Stimulated activated CD4-positive, alpha-beta T cell treated with anti-CD3 and anti-CD28 coated beads, Interleukin-1b, Interleukin-23, amount 100 ng/mL, for 24 hours (primary cell): Measurements from ENCODE around the gene CDH16.
"Not testable (repeated sequence)": the region's sequence is repeated elsewhere in the genome, so short reads cannot be mapped to it uniquely, and the experiment has no call there.

Experiments
- DNase-seq, 4 experiments: peaks; one replicate each; pipeline ENCODE4 v3.0.0-alpha.2; 2020; ENCODE audit warnings: low read depth in 4 of 4, low spot score in 1 of 4

The CDH16 gene

DNA sequence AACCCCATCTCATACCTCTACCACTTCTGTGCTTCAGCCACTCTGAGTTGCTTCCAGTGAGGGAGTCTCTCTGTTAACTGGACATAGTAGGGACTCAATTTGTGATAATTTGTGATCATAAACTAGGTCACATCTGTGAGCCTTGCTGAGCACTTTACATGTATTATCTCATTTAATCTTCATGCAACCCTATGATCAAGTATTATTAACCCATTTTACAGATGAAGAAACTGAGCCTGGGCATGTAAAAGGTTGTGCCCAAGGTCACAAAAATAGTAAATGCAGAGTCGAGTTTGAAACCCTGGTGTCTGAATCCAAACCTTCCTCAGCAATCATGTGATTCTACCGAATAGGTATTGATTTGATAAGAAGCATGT, 19.8 kb downstream of the CDH16 start:
- no peak for DNase-seq

DNA sequence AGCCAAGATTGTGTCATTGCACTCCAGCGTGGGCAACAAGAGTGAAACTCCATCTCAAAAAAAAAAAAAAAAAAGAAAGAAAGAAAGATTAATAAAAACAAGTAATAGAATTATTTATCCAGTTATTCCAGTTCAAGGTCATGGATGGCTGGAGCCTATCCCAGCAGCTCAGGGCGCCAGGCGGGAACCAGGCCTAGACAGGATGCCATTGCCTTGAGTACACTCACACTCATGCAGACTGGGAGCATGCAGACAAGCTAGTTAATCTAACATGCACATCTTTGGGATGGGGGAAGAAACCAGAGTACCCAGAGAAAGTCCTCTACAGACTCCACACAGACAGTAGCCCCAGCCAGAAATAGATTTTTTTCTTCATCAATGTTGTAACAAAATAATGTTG, 20.5 kb downstream of the CDH16 start:
- DNase-seq: no peak

DNA sequence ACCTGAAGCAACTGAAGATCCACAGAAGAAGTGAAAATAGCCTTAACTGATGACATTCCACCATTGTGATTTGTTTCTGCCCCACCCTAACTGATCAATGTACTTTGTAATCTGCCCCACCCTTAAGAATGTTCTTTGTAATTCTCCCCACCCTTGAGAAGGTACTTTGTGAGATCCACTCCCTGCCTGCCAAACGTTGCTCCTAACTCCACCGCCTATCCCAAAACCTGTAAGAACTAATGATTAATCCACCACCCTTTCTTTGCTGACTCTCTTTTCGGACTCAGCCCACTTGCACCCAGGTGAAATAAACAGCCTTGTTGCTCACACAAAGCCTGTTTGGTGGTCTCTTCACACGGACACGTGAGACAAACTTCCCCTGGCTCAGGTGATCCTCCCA, 22.0 kb downstream of the CDH16 start:
- not testable (repeated sequence) for DNase-seq

DNA sequence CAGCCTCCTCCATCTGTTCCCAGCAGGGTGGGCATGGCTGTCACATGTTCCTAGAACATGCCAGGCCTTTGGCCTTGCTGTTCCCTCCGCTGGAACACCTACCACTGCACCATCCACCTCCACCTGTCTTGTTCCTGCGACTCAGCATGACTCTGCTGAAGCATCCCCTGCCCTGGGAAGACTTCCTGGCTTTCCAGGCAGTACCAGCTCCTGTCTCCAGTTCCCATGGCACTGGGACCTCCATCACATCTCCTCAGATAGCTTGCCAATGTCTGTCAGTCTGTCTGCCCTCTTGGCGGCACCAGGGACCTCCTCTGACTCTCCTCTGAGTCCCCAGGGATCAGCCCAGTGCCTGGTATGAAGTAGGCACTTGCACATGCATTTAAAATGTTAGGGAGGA, 22.7 kb downstream of the CDH16 start:
- DNase-seq: no peak

DNA sequence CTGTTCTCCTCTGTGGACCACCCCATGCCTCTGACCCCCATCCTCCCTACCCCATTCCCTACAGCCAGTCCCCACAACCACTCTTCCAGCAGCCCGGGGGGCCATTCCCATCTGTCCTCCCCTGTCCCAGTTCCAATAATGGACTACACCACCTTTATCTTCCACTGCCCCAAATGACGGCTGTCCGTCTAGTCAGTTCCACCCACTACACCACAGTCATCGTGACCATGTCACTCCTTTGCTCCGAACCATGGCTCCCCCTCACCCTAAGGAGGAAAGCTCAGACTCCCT, 23.1 kb downstream of the CDH16 start:
- no peak for DNase-seq

DNA sequence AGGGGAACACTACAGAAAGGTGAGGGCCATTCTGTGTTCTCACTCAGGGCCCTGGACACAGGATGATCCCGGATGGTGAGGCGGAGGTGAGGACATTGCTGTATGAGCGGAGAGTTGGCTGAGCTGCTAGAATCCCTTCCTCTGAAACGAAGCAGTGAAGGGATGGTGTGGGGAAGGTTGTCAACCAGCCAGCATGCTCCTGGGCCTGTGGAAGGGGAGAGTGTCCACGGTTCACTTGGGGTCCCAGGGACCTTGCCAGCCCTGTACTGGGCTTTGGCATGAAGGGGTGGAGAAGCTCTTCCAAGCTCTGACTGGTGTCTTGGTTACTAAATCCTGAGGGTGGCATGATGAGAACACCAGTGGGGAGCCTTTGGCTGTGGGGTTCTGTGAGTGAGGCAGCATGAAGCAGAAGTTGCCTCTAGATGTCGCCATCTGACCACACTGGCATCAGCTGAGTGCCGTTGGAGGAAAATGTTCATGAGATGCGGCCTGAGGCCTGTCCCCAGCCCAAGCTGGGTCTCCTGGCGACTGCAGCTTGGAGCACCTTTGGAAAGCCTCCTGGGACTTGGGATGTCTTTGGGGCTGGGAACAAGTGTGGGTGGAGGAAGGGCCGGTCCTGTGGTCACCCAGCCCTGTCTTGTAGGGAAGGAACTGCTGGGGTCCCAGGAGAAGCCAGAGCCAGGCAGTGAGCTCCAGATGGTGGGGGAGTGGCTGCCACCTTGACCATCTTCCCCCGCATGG, 23.6 kb downstream of the CDH16 start:
- peak in 2 of 4 experiments; percentile 27 to 40 for DNase-seq

DNA sequence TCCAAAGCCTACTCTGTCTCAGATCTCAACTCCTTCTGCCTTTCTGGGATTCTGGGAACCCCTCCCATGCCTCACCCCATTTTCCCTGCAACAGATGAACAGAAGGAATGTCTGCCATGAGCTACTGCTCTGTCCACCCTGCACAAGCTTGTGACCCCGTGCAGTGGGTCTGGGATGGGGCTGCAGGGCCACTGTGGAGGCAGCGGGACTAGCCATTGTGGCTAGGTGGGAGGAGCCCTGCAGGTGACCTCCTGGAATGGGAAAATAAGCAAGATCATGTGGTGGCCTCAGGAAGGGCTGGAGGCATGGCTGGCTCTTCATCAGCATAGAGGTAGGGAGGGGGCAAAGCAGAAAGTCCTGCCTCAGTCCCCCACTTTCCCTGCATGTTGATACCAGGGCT, 24.6 kb downstream of the CDH16 start:
- DNase-seq: no peak

DNA sequence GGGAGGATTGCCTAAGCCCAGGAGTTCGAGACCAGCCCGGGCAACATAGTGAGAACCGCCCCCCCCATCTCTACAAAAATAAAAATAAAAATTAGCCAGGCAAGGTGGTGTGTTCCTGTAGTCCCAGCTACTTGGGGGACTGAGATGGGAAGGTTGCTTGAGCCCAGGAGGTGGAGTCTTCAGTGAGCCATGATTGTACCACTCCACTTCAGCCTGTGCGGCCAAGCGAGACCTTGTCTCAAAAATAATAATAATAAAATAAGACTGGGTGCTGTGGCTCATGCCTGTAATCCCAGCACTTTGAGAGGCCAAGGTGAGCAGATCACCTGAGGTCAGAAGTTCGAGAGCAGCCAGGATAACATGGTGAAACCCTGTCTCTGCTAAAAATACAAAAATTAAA, 26.9 kb downstream of the CDH16 start:
- DNase-seq: no peak

DNA sequence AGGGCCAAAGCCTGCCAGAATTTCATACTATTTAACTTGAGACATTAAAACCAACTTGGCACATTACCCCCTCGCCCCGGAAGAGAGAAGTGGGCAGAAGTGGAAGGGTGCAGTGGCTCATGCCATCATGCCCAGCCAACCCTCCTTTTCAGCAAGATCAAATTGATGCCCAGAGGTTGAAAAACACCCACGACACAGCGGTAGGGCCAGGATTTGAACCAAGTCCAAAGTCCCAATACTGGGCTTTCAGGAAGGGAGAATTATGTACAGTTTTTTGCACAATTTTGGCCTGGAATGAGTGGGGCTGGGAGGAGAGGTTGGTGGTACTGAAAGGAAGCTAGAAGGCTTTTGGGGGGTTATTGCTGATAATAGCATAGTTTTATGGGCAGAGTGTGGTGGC, 27.3 kb downstream of the CDH16 start:
- no peak for DNase-seq

DNA sequence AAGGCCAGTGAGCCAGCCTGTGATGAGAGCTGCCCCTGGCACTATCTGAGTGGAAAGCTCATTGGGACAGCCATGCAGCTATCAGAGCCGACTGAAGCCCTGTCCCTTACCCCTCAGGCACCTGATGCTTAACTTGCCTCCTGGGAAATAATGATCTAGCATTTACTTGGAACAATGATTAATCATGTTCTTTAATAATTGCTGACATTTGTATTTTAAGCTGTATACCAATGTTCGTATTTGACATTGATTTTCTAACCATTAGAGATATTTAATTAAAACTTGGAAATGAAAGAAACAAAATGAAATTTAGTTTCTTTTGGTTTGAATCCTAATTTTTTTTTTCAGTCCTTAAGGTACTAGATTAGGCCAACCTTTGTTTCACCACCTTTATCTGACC, 27.9 kb downstream of the CDH16 start:
- DNase-seq: no peak

DNA sequence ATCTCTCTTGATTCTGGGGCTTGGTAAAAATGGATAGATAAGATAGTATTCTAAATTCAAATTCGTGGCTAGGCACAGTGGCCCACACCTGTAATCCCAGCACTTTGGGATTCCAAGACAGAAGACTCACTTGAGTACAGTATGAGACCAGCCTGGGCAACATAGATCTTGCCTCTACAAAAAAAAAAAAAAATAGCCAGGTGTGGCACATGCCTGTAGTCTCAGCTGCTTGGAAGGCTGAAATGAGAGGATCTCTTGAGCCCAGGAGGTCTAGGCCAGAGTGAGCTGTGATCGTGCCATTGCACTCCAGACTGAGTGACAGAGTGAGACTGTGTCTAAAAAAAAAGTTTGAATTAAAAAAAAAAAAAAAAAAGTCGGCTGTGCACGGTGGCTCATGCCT, 29.1 kb downstream of the CDH16 start:
- DNase-seq: no peak

DNA sequence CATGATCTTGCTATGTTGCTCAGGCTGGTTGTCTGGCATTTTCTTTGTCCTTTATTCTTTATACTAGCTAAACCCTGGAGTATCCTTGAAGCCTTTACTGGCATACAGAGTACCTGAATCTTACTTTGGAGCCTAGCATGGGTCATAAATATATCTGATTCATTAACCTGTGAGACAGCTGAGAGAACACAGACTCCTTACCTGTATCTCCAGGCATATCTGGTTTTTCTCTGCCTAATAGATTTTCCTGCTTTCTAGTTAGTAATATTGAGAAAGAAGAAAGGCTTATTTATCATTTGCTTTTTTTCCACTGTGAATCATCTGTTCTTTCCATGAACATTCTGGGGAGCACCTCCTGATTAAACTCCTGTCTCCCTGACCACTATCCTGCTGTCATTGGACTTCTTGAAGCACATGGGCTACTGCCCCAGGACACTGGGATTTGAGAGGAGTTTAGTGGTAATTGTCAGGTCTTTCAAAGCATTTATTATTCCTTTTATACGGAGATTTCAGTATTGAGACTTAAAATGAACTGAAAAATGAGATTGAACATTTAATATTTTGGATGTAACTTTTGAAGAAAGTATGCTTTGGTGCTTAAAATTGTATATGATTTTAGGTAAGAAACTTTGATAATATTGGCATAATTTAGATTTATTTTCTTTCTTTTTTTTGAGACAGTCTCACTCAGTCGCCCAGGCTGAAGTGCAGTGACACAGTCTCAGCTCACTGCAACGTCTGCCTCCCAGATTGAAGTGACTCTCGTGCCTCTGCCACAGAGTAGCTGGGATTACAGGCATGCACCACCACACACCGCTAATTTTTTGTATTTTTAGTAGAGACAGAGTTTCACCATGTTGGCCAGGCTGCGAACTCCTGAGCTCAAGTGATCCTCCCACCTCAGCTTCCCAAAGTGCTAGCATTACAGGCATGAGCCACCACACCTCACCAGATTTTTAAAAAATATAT, 29.8 kb downstream of the CDH16 start:
- DNase-seq: no peak

DNA sequence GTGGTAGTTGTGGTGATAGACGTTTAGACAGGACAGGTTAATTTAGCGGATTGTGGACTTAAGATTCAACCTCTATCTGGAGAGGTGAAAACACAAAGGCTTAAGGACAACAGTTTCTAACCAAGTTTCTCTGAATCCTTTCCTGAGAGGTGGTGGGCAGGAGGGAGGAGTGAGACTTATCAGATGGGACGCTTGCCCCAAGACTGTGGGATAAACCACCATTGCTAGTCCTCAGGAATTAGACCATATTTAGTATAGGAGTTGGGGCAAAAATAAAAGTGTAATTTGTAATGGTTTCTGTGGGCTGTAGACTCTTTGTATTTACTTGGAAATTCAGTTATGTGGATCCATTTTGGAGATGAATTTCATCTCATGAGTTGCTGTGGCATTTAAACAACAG, 31.8 kb downstream of the CDH16 start:
- no peak for DNase-seq

DNA sequence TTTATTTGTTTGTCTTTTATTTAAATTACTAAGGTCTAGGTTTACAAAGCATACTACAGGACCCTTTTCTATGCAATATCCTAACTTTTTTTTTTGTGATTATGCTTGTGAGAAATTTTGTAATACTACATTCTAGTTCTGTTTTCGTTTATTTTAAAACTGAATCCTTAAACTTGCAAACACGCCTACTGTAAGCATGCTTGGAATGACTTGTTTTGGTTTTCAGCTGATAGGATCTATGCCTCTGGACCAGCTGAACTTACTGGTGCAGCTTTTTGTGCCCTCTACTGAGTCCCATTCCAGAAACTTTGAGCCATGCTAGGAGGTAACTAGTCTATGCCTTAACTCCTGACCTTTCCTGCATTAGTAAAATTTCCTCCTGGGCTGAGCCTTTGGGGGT, 32.4 kb downstream of the CDH16 start:
- no peak for DNase-seq

DNA sequence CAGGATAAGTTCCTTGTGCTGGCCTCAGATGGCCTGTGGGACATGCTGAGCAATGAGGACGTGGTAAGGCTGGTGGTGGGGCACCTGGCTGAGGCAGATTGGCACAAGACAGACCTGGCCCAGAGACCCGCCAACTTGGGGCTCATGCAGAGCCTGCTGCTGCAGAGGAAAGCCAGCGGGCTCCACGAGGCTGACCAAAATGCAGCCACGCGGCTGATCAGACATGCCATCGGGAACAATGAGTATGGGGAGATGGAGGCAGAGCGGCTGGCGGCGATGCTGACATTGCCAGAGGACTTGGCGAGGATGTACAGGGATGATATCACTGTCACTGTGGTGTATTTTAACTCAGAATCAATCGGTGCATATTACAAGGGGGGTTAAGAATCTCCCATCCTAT, 33.2 kb downstream of the CDH16 start:
- DNase-seq: no peak

DNA sequence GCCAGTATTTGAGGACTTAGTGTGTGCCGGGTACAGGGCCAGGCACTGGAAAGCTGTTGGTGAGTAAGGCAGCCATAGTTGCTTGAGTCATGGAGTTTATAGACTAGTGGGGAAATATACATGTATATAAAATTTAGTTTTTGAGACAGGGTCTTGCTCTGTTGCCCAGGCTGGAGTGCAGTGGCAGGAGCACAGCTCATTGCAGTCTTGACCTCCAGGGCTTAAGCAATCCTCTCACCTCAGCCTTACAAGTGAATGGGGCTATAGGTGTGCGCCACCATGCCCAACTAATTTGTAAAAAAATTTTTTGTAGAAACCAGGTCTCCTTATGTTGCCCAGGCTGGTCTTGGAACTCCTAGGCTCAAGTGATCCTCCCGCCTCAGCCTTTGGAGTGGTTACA, 36.0 kb downstream of the CDH16 start:
- DNase-seq: no peak

DNA sequence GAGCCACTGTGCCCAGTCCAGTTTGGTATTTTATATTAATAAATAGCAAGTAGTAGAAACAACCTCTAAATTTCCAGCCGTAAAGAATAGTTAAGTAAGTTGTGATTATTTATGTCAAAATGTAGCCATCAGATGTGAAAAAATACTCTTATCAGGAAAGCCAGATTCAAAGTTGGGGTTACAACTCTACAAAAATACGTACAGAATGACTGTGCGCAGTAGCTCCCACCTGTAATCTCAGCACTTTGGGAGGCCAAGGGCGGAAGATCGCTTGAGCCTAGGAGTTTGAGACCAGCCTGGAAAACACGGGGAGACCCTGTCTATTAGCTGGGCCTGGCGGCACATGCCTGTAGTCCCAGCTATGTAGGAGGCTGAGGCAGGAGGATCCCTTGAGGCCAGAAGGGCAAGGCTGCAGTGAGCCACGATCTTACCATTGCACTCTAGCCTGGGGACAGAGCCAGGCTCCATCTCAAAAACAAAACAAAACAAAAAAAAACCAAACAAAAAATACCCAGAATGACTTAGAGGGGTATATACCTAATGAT, 36.6 kb downstream of the CDH16 start:
- DNase-seq: no peak

DNA sequence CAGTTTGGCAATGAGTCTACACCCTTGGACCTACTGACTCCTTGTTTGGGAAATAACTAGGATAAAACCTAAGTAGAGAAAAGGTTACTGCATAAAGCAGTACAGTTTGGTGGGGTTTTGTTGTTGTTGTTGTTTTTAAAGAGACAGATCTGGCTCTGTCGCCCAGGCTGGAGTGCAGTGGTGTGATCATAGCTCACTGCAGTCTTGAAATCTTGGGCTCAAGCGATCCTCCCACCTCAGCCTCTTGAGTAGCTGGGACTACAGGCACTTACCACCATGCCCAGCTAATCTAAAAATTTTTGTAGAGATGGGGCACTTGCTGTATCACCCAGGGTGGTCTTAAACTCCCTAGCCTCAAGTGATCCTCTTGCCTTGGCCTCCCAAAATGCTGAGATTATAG, 37.1 kb downstream of the CDH16 start:
- no peak for DNase-seq

DNA sequence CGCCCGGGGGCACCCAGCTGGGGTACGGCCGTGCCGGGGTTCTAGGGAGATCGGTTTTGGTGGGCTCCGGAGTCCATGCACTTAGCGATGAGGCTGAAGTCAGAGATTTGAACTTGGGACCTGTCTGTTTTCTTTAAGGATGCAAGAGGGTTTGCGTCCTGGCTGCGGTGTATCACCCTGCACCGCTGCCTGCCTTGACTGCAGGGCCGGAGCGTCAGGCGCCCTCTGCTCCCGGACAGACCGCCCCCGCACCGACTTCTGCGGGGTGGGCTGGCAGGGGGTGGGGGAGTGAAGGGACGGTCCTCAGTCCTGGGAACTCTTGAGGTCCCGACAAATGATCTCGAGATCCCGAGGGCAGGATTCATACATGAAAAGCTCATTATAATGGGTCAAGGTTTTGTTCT, 37.7 kb downstream of the CDH16 start:
- no peak for DNase-seq

DNA sequence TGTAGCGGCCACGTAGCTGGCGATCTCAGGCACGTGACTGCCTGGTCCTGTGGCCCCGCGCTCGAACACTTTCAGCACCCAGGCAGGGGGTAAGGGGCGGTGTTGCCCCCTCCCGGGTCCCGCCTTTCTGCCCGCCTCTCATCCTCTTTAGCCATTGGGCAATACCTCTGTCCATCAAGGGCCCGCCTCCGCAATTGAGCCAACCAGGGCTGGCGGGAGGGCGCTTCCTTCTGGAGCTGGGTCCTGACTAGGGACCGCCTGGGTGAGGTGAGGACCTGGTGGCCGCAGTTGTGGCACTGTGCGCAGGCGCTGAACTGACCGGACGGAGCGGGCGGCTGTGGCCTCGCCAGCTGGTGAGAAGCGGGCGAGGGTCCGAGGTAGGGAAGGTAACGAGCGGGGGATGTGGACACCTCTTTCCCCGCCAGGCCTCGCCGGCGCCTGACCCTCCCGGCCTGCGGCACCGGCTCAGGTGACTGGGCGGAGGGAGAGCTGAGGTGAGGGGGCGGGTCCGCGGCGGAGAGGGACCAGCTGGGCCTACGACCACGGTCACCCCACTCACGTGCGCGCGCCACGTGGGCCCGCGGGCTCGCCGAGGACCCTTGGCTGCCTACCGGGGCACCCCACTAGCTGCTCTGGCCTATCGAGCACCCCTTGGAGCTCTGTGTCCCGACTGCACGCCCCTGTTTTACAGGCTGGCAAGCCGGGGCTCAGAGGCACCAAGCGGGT, 38.2 kb downstream of the CDH16 start, which contains the start of gene PDP2:
Gene PDP2 (plus strand): TSS at position 228 of the 726 bp plus-strand sequence. CDS start 3,770 bp downstream, outside the sequence.
- peak; percentile 79 to 92 (median 85) for DNase-seq

DNA sequence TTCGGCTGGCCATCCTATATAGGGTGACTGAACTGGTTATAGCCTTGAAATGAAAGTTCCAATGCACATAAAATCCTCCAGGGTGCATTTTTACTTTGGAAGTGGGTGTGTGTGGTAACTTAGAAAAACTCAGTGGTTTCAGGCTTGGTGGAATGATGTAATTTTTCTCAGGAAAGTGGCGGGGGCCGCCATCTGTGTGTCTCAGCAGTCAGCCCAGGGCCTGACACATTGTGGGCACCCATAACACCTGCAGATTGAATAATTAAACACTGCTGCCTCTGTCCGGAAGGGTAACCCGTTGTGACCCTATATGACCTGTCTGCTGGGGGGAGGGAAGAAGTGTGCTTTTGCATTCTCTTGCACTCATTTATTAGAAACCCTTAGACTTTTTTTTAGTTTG, 40.6 kb downstream of the CDH16 start:
- peak in 2 of 4 experiments; percentile 43 to 69 for DNase-seq
